Heart left ventricle (tissue), 16 donors: Measurements from ENCODE around the gene SERP2. TPM values are rescaled to one million over a fixed set of nuclear protein-coding genes. Genes with fewer than 3 reads are reported as not detected.

ENCODE experiments used
- ATAC-seq, 4 donors: fragments of 200-7000 bp; cut with Tn5 transposase; one replicate each; pipeline ENCODE4 v1.9.1; 2020 to 2022; ENCODE audit warnings: moderate library complexity in 4 of 4, mild to moderate bottlenecking in 3 of 4, moderate number of reproducible peaks in 1 of 4
- DNase-seq, 5 donors: peaks; one replicate each; pipeline ENCODE4 v3.0.0-alpha.2; 2020
- H3K27ac ChIP-seq, 12 donors: fragments of 200-600 bp; sonication (generic) in 4 of 12; one replicate each; pipeline versions ENCODE4 v1.5.0 to v1.8.0; 2016 to 2022; ENCODE audit warnings: mild to moderate bottlenecking in 2 of 12
- H3K27me3 ChIP-seq, 9 donors: fragments of 200-600 bp; sonication (generic) in 2 of 9; one replicate each; pipeline versions ENCODE4 v1.5.1 to v1.8.0; 2016 to 2022; ENCODE audit warnings: mild to moderate bottlenecking in 3 of 9
- H3K36me3 ChIP-seq, 9 donors: fragments of 200-600 bp; sonication (generic) in 2 of 9; one replicate each; pipeline versions ENCODE4 v1.5.0 to v1.8.0; 2018 to 2022; ENCODE audit warnings: mild to moderate bottlenecking in 2 of 9
- H3K4me1 ChIP-seq, 12 donors: fragments of 200-600 bp; sonication (generic) in 4 of 12; one replicate each; pipeline versions ENCODE4 v1.5.0 to v1.8.0; 2016 to 2022; ENCODE audit warnings: mild to moderate bottlenecking in 3 of 12
- H3K4me3 ChIP-seq, 12 donors: fragments of 200-600 bp; sonication (generic) in 4 of 12; one replicate each; pipeline versions ENCODE4 v1.5.0 to v1.8.0; 2017 to 2022; ENCODE audit warnings: mild to moderate bottlenecking in 9 of 12, moderate library complexity in 4 of 12
- H3K9me3 ChIP-seq, 12 donors: fragments of 200-600 bp; sonication (generic) in 4 of 12; one replicate each; pipeline versions ENCODE4 v1.5.0 to v1.8.0; 2016 to 2022; ENCODE audit warnings: mild to moderate bottlenecking in 1 of 12
- POLR2A ChIP-seq, 2 donors: fragments of 450-650 bp; IDR thresholded peaks; one replicate each; pipeline ENCODE4 v1.6.1; 2017; ENCODE audit warnings: antibody characterized with exemption in 2 of 2, mild to moderate bottlenecking in 2 of 2, moderate library complexity in 2 of 2
- WGBS, 4 donors: extraction: QIAGEN DNeasy Blood & Tissue Kit in 2 of 4; methylation state at CpG; one replicate each; pipeline versions ENCODE4 v1.1.5 to v1.1.7; 2013 to 2018; 5-methylcytosine and 5-hydroxymethylcytosine counted together
- intact Hi-C, 10 donors: fragments of 100-400 bp; cut with DNase I; formaldehyde crosslinking; loops; one replicate each; pipeline versions ENCODE4 v1.11.1 to v1.14.2; 2022
- polyA plus RNA-seq, 2 donors: library from polyadenylated mRNA; stranded (reverse); fragments of 200-250 nt; gene quantifications; one replicate each; pipeline ENCODE4 v1.2.3, GENCODE V29; 2013
- total RNA-seq, 9 donors: library from RNA; depleted of rRNA in 2 of 9; stranded (reverse); fragments of >200 nt in 2 of 9; fragmentation: NEBNext Ultra II Directional in 3 of 9; extraction: Animal tissue kit (Norgen Biotek cat#: 25700) in 3 of 9; gene quantifications; one replicate each; pipeline versions ENCODE4 v1.1.0 to v1.2.4, GENCODE V29; 2016 to 2023
- TF ChIP-seq, protein P1 (sequence below), 12 donors: fragments of 200-600 bp; sonication (generic) in 4 of 12; IDR thresholded peaks; one replicate each; pipeline versions ENCODE4 v1.5.0 to v1.8.0; 2018 to 2022; ENCODE audit warnings: antibody characterized with exemption in 12 of 12, mild to moderate bottlenecking in 5 of 12
- donor health status: ischemic (EF 13 %, LVEDD 7.1; RV severe dilation, severe dysfunction).
- donor health status: healthy with polysubstance abuse.
- donor health status: DM: no; HTN: yes; CAD: no.
- donor health status: DM: no; HTN: no; CAD: no.
- donor health status: ischemic (EF 25% LVEDD 6.9; RV normal size, moderate dysfunction).
- donor health status: ischemic (EF 25% LVEDD 5.7; RV mildly dilated, moderate dysfunction).
- donor health status: healthy.
- donor health status: DM: yes; HTN: yes; CAD: no.
- donor health status: ischemic (EF 35%, LVEDD 5.7; RV mildly dilated, moderate dysfunction).
- donor health status: nonischemic (EF 11% LVEDD 7.7; RV severe dilation, severe dysfunction).
- donor health status: DM: yes; HTN: yes; CAD: no.
- donor health status: PGD.
- donor health status: ischemic (EF 29% LVEDD 5.4; RV normal size, mild dysfunction).
- donor health status: nonischemic (EF 23%, LVEDD 6.1; RV moderate dilation, normal function).

Gene SERP2
- total and polyA plus RNA-seq, 11 donors: 9.6 to 16.6 (median 12.9) TPM

DNA sequence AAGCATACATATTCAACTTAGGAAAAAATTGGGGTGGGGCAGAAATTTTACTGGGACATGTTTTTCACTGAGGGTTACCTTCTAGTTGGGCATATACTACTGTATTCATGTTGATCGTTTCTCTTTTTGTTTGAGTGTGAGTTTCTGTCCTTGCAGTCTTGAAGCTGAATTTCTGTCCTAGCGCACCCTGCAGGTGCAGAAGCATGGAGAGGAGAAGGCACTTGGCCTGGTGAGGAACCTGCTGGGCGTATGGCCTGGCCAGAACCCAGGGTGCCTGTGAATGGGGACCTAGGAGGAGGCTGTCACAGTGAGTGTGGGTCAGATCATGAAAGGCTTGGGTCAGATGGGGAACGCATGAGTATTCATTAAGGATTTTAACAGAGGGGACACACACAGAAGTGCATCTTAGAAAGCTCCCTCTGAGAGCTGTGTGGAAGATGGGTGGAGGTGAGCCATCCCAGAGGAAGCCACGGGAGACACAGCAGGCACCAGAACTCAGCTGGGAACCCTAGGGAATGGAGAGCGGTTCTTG is 36.8 kb downstream of the SERP2 start:
- no peak for ATAC-seq
- no peaks in the 10 kb centered on the region for H3K27me3 ChIP-seq
- H3K4me1 ChIP-seq: no peaks in the 10 kb centered on the region
- intact Hi-C loops: no loop called here
- no peaks in the 10 kb centered on the region for H3K9me3 ChIP-seq
- WGBS, 4 donors: 84 to 87% (median 86%) methylated on average over 6 of the region's 6 CpGs
- H3K36me3 ChIP-seq: no peaks in the 10 kb centered on the region
- no peak for DNase-seq
- TF ChIP-seq POLR2A (IDR thresholded peaks at IDR 0.05): no peak
- TF ChIP-seq, protein P1, sequence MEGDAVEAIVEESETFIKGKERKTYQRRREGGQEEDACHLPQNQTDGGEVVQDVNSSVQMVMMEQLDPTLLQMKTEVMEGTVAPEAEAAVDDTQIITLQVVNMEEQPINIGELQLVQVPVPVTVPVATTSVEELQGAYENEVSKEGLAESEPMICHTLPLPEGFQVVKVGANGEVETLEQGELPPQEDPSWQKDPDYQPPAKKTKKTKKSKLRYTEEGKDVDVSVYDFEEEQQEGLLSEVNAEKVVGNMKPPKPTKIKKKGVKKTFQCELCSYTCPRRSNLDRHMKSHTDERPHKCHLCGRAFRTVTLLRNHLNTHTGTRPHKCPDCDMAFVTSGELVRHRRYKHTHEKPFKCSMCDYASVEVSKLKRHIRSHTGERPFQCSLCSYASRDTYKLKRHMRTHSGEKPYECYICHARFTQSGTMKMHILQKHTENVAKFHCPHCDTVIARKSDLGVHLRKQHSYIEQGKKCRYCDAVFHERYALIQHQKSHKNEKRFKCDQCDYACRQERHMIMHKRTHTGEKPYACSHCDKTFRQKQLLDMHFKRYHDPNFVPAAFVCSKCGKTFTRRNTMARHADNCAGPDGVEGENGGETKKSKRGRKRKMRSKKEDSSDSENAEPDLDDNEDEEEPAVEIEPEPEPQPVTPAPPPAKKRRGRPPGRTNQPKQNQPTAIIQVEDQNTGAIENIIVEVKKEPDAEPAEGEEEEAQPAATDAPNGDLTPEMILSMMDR (IDR thresholded peaks at IDR 0.05): no peak
- no peak overlapping the region for H3K27ac ChIP-seq
- H3K4me3 ChIP-seq: no peak overlapping the region

DNA sequence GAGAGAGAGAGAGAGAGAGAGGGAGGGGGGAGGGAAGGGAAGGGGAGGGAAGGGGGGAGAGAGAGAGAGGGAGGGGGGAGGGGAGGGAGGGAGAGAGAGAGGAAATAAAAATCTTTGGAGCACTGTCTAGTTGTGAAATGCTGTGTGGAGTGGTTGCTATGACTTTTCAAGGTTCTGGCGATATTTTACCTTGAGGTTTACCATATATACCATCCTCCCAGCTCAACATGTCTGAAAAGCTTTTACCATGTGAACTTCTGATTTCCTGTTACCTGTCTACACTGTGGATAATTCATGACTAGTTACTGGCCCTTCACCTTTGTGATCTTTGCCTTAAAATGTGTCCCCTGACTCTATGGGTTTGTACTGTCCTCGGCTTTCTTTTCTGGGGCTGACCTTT is 38.2 kb downstream of the SERP2 start:
- H3K36me3 ChIP-seq: no peaks in the 10 kb centered on the region
- no peaks in the 10 kb centered on the region for H3K27me3 ChIP-seq
- no peak for TF ChIP-seq POLR2A (IDR thresholded peaks at IDR 0.05)
- TF ChIP-seq, protein P1 (IDR thresholded peaks at IDR 0.05): no peak
- no peaks in the 10 kb centered on the region for H3K9me3 ChIP-seq
- ATAC-seq (no peak), DNase-seq (no peak)
- H3K4me1 ChIP-seq: no peaks in the 10 kb centered on the region
- no peak overlapping the region for H3K27ac ChIP-seq
- intact Hi-C loops: no loop called here
- 93 to 96% (median 94%) methylated on average over 2 of the region's 2 CpGs for WGBS, 4 donors
- no peak overlapping the region for H3K4me3 ChIP-seq

DNA sequence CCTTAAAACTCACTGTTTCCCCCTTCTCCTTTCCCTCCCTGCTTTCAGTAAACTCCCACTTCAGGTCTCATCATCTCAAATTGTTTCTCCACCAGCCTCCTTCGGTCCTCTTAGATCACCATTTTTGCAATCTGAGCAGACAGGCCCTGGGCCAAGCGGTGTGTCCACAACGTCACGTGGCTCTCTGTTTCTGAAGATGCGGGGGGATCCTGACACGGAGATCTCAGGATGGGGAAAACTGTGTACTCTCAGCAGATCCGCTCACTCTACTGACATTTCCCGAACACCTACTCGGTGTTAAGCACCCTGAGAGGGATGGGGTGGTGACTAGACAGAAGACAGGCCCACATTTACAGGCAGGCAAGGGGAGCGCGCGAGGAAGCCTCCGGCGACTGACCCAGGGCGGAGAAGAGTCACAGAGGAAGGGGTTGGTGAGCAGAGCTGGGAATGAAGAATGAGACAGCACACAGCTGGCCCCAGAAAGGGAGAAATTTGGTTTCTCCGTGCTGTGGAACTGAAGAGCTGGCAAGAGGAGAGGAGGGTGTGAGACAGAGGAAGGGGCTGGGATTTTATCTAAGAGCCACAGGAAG is 38.8 kb downstream of the SERP2 start:
- intact Hi-C loops: no loop called here
- no peak overlapping the region for H3K4me3 ChIP-seq

DNA sequence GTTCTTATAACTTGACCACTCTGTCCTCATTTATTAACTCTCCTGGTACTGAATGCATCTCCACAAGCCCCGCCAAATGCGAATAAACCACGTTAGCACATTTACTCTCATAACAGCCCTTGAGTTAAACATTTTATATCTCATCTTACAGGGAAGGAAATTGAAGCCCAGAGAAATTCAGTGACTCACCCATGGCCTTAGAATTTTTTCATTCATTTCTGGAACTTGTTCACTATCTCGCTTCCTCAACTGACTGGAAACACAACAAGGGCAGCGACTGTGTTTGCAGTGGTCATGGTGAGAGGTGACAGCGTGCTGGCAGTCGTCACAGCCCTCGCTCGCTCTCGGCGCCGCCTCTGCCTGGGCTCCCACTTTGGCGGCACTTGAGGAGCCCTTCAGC is 39.5 kb downstream of the SERP2 start:
- Histone ChIP-seq H3K27ac (no peak overlapping the region), H3K4me3 (no peak overlapping the region), H3K4me1 (no peaks in the 10 kb centered on the region), H3K27me3 (no peaks in the 10 kb centered on the region), H3K9me3 (no peaks in the 10 kb centered on the region), H3K36me3 (no peaks in the 10 kb centered on the region)
- no peak for DNase-seq
- ATAC-seq: no peak
- WGBS, 4 donors: 95 to 98% (median 96%) methylated on average over 13 of the region's 13 CpGs
- intact Hi-C loops: no loop called here
- TF ChIP-seq, protein P1 (IDR thresholded peaks at IDR 0.05): no peak
- TF ChIP-seq POLR2A (IDR thresholded peaks at IDR 0.05): no peak

More for the DNA sequence above, 38.8 kb downstream of the SERP2 start:
- WGBS, 4 donors: 72 to 87% (median 78%) methylated on average over 16 of the region's 16 CpGs
- Histone ChIP-seq H3K36me3 (no peaks in the 10 kb centered on the region), H3K9me3 (no peaks in the 10 kb centered on the region), H3K4me1 (no peaks in the 10 kb centered on the region), H3K27ac (no peak overlapping the region), H3K27me3 (no peaks in the 10 kb centered on the region)
- DNase-seq: no peak
- TF ChIP-seq POLR2A (IDR thresholded peaks at IDR 0.05): no peak
- TF ChIP-seq, protein P1 (IDR thresholded peaks at IDR 0.05): no peak
- ATAC-seq: no peak
